HS-27A (cell line): ENCODE data around the gene SMOC2.

Source experiments
- DNase-seq: peaks from one replicate; pipeline ENCODE4 v3.0.0-alpha.2; 2012; ENCODE audit warnings: low read depth, missing footprints

The SMOC2 gene

DNA sequence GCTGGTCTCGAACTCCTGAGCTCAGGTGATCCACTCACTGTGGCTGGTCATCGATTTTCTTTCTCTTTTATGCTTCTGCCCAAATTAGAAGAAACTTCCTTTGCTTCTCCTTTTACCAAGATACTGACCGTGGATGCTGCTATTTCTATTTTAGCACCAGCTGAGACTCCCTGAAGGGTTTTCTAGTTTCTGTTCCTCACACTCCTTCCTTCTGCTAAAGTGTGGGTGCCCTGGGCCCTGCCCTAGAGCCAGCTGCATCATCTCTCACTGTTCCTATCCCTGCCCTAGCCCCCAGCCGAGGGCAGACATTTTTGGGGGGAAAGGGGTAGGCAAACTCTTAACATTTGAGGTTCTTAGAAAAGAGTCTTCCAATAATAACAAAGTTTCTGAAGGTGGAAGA is 6.3 kb downstream of the SMOC2 start:
- no peak for DNase-seq

DNA sequence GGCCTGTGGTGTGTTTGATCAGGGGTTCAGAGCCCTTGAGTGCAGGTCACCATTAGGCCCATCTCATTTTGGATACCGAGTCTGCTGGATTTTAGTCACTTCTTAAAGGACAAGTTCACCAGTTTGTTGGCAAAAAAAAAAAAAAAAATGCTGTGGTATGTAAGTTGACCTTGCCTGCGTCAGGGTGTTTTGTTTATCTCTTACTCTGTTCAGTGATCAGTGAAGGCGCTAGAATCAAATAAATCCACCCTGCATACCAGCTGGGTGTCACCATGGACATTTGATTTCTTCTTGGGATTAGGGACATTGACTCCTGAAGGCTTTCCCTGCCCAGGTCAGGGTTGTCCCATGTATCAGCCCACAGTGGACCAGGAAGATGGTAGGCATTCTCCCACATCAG is 6.7 kb downstream of the SMOC2 start:
- no peak for DNase-seq

DNA sequence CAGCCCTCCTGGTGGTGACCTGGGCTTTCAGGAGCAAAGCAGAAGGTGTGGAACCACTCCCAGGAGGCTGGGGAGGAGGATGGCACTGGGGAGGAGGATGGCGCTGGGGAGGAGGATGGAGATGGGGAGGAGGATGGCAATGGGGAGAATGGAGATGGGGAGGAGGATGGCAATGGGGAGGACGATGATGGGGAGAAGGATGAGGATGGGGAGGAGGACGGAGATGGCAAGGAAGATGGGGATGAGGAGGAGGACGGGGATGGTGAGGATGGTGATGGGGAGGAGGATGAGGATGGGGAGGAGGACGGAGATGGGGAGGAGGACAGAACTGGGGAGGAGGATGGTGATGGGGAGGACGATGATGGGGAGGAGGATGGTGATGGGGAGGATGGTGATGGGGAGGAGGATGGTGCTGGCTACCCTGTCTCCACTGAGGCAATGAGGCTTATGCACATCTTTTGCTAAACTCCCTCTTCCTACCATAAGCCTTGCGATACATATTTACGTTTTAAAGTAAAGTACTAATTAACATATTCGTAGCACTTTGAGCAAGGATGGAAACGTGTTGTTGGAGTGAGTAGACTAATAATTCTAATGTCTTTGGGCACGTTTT is 7.4 kb downstream of the SMOC2 start:
- DNase-seq = no peak

DNA sequence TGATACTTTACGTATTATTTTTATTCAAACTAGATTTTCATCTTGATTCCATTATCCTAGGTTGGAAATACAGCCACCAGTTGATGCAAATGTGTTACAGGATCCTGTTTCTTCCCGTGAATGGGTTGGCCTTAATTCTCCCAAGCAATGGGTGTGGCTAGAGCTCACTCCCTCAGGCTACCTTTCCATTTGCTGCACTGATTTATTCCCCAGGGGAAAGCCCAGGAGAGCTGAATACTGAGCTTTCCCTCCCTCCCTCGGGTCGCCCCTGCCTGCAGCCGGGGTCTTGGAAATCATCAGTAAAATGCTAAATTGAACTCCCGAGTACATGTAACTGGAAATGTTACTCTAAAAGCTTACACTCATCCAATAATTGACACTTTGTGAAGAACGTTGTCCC is 9.9 kb downstream of the SMOC2 start:
- DNase-seq = no peak

DNA sequence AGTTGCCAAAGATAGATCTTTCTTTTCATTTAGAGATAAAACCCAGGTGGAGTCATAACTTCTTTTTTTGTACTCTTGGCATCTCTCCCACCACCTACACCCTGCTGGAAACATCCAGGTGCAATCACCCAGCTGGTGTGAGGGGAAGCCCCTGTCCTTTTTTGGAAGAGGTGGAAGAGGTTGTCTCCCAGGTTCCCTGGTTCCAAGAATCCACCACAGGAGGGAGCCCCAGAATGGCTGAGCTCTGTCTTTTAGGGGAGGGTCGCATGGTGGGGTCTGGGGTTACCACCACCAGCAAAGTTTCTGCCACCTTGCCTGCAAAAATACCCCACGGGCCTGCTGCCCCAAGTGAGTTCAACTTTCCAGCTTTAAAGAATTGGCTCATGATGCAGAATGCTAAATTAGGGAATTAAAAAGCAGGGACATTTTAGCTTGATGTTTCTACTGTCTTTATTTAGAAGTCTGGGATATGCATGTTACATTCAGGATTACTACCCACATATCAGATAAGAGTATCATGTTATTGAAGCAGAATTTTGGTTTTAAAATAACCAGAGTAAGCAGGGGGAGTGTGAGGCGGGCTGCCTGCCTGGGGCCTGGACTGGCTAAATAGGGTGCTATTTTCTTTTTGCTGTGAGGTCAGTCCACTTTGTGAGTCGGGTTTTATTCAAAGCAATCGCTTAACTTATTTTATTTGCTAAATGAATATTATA is 11.0 kb downstream of the SMOC2 start:
- DNase-seq = no peak

DNA sequence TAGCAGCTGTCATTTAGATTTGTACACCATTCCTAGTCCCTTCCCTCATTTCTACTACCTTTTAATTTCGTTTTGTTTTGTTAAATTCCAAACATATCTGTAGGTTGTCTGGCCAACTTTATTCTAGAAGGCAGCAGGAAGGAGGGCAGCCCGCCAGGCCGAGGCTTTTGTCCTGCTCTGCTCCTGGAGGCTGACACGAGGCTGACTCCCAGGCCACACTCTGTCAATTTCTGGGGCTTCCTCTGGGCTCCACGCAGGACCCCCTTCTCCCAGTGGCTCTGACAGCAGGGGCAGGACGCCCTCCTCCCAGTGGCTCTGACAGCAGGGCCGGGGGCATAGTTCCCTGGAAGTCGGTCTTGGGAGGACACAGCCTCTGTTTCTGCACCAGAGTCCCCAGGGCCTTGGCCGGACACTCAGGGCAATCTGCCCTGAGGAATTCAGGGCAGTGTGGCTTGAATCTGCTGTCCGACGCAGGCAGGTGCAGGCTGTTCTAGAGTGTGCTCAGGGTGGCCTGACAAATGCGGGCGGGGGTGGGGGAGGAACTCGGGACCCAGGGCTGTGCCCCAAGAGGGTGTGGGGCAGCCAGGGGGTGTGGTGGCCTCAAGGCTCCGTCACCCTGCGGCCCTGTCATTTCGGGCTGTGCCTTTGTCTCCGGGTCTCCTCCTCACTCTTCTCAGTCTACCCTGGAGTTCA is 11.8 kb downstream of the SMOC2 start:
- no peak for DNase-seq

DNA sequence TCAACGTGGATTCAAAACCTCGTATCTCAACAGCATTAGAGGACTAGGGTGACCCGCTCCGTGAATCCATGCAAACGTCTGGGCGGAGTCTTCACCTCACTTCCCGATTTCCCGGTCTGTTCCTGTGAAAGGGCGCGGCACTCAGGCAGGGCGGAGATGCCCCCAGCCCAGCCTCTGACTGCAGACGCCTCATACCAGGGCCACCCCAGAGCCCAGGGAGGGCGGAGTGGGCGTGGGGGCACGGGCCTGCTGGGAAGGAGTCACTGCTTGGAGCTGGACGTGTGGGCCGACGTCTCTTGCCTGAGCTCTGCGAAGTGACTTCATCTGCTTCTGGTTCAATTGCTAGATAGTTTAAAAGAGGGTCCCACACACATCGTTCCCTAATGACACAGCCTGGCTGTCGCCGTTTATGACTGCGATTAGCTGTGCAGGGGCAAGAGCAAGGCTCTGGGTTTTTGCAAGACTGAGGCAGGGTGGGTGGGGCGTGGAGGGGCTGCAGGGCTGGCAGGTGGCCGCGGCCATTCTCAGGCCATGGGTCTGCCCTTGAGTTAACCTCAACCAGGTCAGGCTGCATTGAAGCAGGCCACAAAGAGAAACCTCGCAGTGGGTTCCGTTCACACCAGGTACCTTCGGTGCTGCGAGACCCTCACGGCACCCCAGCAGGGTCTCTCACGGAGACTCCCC is 15.0 kb downstream of the SMOC2 start:
- no peak for DNase-seq

DNA sequence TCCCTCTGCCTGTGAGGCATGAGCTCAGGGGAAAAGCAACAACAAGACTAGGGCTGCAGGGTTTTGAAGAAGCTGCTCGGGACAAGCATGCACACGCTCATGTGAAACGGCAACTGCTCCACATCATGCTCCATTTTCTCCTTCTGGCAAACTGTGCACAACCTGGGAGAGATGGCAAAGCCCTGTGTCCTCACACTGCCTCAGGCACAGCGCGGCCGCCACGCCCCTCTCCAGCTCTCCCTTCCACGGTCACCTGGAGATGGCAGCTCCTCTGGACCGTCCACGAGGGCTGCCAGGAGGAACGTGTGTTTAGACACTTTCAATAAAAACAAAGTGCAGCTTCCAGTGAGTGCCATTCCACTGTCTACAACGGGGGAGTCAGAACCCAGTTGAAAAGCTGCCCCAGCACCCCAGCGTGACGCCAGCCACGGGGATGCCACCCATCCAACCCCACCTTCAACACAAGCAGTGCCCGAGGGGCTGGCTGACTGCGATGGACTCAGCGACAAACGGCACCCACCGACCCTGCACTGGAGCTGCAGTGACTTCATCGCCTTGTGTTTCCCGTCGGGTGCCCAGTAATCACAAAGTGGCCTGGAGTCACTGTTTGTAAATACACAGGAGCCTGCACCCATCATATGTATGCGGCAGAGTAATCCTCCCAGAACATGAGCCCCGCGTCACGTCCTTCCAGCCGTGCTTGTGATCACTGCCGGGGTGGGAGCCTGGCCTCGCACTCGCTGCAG is 16.1 kb downstream of the SMOC2 start:
- no peak for DNase-seq

DNA sequence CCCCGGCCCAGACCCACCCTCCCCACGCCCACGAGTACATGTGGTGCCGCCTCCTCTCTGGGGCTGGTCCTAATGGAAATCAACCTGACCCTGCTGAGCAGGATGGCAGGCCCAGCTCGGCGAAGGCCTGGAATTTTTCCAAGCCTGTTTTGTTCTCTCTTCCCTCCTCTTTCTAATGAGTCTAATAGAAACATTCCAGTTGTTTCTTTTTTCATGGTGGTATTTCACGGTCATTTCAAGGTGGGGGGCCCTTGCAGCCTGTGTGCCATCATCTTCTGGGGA is 16.6 kb downstream of the SMOC2 start:
- no peak for DNase-seq

DNA sequence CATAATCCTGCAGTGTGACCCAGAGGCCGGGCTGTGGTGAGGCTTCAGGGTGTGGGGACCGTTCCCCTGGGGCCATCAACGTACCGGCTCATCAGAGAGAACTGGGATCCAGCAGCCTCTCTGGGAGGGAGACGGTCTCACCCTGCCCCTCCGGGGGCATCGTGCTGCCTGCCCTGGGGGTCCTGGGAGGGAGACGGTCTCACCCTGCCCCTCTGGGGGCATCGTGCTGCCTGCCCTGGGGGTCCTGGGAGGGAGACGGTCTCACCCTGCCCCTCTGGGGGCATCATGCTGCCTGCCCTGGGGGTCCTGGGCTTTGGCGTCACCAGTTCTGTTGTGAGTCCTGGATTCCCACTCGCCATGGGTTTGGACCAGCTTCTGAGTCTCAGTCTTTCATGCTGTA is 17.1 kb downstream of the SMOC2 start:
- DNase-seq = no peak

DNA sequence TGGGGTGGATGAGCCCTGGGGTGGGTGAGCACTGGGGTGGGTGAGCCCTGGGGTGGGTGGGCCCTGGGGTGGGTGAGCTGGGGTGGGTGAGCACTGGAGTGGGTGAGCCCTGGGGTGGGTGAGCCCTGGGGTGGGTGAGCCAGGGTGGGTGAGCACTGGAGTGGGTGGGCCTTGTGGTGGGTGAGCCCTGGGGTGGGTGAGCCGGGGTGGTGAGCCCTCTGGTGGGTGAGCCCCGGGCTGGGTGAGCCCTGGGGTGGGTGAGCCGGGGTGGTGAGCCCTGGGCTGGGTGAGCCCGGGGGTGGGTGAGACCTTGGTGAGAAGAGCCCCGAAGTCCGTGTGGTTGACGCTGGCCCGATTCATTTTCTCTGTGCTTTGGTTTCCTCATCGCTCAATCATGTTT is 18.6 kb downstream of the SMOC2 start:
- no peak for DNase-seq

DNA sequence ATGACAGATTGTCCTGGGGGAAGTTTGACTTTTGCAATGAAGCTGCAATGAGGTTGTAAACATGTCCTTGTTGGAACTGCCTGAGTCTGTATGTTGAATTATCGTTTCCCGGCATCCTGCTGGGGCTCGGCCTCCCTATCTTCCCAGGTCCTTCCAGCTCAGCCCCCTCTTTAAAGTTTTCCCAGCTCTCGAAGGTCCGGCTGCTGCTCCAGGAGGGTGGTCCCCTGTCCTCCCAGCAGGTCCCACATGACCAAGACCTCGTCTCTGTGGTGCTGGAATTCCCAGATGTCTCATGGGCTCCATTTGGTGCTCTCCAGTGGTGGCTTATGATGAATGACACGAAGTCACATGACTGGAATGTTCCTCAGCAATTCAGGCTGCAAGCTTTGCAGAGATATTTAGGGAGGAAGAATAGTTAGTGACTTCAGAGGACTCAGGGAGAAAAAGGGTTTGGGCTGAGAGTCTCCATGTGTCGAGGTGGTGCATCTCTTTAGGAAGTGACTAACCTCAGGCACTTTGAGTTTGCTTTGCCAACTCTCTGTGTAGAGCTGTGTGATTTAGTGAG is 21.4 kb downstream of the SMOC2 start:
- DNase-seq = no peak

DNA sequence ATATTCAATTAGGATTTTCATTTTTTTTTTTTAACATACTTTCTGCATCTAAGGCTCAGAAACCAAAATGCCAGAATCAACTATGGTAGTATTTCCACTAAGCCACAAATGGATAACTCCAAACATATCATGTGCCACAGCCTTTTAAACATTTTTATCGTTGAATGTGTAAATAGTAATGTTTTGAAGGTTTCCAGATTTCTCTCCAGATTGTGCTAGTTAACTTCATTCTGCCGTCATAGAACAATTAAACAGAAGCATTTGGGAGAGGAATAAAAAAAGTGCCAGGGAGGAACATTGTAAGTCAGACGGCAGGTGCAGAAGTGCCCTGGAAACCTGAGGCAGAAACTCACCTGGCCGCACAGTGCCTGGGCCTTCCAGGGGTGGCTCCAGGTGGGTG is 23.6 kb downstream of the SMOC2 start:
- DNase-seq = no peak

DNA sequence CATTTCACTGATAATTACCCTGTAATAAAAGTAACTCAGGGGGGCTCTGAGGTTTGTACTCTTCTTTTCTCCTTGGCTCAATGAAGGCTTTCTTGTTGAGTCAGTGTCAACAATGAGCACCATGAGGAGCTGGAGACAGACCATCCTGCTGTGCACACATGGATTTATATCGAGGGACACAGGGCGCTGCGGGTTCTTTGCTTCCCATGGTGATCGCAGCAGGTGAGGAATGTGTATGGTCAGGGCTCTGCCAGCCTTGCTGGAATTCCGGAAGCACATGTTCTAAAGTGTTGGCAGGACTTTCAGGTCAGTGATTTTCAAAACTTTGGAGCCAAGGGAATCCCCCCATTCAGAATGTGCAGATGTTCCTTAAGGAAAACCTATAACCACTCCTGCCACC is 27.1 kb downstream of the SMOC2 start:
- no peak for DNase-seq

DNA sequence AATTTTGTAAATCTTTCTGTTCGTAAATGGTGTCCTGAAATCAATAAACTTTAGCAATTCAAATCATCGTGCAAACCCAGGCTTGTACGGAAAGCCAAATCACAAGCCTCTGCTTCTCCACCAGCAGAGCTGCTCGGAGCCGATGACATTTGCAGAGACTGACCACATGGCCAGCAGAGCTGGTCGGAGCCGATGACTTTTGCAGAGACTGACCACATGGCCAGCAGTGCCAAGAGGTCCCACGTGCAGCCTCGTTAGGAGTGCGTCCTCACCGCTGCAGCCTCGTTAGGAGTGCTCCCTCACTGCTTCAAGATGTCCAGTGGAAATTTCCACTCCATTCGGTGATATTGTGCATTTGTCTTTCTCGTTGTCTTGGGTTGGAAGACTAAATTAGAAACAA is 28.5 kb downstream of the SMOC2 start:
- DNase-seq = no peak

DNA sequence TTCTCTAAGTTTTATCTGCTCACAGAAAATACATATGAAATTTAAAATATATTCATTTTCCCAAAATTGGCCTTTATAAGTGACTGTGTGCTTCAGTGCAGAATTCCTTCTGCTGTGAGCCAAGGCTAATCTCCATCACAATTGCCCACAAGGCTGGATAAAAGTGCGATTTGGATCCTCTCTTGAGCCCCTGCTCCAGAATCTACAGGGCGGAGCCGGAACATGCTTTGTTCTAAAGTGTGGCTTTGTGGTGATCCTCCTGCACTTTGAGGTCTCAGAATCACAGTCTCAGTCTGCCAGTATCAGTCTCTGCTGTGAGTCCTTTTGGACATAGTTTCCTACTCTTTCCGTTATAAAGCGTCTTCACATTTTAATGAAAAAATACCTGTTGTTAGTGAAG is 28.9 kb downstream of the SMOC2 start:
- no peak for DNase-seq

DNA sequence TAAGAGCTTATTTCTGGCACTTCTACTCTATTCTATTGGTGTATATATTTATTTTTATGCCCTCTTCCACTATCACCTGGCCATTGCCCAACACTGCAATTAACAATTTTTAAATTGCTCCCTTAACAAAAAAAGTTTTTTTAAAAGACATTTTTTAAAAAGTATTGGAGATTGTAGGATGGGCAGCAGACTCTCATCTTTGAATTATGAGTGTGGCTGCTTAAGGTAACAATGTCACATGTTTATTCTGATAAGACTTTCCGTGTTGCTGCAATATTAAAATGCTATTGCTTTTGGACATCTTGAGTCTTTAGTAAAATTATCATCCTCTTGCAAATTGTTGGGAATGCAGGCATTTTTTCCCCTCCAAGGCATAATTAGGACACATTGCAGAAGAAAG is 31.4 kb downstream of the SMOC2 start:
- DNase-seq = no peak

DNA sequence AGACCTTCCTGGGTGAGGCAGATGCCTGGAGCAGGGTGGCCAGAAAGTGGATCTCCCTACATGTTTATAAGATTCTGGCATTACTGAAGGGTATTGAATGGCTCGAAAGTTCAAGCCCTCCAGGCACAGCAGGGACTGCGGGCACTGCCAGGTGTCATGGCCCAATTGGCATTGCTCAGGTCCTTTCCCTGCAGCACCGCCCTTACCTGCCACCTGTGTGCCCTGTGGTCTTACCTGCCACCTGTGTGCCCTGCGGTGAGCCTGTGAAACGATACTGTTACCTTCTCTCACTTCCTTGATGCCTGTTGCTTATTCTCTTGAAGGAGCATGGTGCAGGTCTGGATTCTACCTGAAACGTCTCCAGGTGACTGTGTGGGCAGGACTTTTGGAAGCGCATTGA is 32.2 kb downstream of the SMOC2 start:
- no peak for DNase-seq

DNA sequence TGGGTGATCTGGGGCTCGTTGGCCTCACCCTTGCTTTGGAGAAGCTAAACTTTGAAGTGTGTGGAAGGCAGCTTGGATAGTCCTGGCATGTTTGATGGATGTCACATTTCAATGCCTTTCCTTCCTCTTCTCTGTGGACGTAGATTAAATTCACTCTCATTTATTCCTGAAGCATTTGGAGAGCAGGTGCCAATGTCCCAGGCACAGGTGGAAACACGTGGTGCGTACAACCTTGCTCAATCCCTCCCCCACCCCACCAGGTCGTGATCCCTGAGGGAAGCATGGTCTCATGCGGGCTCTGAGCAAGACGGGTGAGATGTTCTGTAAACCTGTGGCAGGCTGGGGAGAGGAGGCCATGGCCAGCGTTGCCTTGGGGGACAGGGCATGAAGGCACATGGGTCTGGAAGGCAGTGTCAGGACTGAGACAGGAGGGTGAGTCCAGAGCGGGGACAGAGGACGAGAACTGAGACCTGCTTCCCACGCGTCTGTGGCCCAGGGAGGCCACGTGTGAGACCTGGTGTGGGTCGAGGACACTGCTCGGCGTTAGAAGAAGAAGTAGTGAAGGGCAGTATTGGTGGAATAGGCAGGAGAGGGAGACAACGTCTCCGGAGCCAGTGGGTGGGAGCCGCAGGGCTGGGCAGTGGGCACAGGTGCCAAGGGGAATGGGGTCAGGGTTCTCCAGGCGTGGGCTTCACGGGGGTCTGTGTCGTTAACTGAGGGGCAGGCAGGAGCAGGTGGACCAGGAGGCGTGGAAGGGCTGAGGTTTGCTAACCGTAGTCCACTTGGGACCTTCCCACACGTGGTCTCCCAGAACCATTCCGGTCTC is 34.4 kb downstream of the SMOC2 start:
- no peak for DNase-seq

DNA sequence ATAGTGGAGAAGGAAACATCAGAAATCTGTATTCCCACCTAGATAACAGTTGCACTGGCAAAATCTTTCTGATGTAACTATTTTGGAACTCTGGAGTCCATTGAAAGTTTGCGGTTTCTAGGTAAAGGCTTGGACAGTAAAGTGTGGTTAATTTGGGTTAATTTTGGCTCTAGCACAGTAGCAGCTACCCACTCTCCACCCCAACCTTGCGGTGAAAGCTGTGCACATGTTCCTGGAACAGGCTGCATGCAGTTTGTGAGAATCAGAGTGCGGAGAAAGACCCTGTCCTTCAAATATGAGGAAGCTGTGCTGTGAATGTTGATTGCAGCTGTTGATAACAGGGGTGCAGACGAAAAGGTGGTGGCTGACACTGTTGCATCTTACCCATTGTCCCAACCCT is 38.4 kb downstream of the SMOC2 start:
- no peak for DNase-seq

DNA sequence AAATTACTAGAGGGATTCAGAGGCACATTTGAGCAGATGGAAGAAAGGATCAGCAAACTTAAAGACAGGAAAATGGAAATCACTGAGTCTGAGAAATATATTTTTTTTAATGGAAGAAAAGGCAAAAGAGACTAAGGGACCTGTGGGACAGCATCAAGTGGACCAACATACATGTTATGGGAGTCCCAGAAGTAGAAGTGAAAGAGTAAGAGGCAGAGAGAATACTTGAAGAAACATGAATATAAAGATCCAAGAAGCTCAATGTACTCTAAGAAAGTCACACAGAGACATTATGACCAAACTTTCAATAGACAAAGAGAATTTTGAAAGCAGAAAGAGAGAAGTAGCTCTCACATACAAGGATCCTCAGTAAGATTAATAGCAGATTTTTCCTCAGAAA is 39.5 kb downstream of the SMOC2 start:
- DNase-seq = no peak
